GM13976 (cell line): ENCODE measurements around the gene FHDC1.

Experiments
- DNase-seq: peaks from one replicate; pipeline ENCODE4 v3.0.0; 2012; ENCODE audit warnings: low spot score
- CTCF ChIP-seq: IDR thresholded peaks from 2 replicates; pipeline ENCODE4 v1.5.1; 2012; ENCODE audit warnings: borderline replicate concordance, mild to moderate bottlenecking; ENCODE audit not compliant: insufficient read depth; ENCODE audit errors: extremely low read depth, missing control alignments, control extremely low read depth
- in situ Hi-C: fragments of 300-500 bp; cut with MboI; formaldehyde crosslinking; loops from one replicate; pipeline ENCODE4 v1.12.0; 2022; ENCODE audit warnings: low sequenced_read_pairs, mixed read lengths, inconsistent platforms; ENCODE audit not compliant: unreplicated experiment

FHDC1 gene

DNA sequence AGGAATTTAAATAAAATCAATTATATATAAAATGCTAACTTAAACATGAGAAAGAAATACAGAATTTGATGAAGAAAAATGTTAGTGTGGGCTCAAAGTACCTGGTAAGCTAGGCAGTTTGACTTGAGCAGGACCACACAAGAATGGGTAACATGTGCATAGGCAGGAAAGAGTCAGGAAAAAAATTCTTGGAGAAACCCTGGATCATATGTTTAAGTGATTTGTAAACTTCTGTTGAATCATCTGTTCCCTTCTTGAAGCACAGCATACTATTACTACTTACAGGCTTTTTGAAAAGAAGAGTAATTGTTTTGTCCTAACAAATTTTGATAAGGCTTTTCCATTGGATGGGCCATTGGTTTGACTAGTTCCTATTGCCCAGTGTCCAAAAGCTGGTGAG is 37.5 kb upstream of the FHDC1 start:
- DNase-seq: no peak
- in situ Hi-C loops: no loop called here
- no peak for TF ChIP-seq CTCF

DNA sequence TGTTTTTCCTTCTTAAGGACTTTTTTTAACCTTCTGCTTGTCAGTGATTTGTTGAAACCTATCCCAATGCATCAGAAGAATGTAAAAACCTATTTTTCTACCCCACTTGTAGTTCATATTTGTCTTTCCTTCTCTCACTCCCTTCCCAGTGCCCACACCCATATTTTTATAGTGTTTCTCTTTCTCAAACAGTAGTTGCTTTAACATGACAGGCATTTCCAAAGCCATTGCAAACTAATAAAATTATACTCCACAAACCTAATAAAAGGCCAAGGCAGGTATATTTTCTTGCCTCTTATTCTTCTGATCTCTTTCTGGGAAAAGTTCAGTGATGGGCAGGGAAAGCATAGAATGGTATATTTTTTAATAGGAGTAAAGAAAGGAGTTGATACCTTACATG is 35.7 kb upstream of the FHDC1 start:
- DNase-seq: no peak
- TF ChIP-seq CTCF: no peak
- in situ Hi-C loops: no loop called here

DNA sequence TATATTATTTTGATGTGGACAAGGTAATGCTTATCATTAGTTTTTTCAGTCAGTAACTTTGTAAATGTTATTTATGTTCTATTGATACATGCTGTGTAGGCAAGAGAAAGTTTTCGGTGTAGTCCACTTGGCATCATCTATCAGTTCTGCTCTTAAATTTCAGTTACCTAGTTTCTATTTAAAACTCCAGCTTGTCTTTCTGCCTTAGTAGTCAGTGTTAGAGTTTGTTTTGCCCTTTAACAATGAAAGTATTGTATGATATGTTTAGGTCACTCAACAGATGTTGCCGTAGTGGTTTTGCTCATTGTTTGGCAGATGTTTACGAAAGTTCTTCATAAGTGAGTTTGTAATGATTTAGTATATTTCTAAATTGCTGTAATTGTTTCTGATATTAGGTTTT is 34.9 kb upstream of the FHDC1 start:
- DNase-seq: no peak
- no peak for TF ChIP-seq CTCF
- in situ Hi-C loops: no loop called here

DNA sequence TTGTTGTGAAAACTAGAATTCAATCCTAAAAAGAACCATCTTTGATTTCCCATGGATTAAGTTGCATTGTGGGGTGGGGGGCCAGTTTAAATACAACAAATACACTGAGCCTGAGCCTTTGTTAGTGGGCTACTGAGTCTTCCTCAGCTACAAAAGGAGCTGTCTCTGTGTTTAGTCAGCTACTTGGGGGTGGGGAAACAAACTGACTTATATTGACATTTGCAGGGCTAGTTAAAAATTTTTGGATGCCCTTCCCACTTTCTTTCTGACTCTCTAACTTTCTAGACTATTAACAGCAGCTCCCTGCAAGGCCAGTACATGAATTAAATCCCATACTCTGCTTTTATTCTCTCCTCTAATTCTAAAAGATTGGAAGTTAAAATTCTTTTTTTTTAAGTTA is 32.5 kb upstream of the FHDC1 start:
- no peak for DNase-seq
- no peak for TF ChIP-seq CTCF
- in situ Hi-C loops: no loop called here

GRCh38 chr4:152909901-152910300 is 26.2 kb upstream of the FHDC1 start:
- TF ChIP-seq CTCF: no peak
- DNase-seq: no peak
- in situ Hi-C loops: no loop called here

GRCh38 chr4:152910521-152910920 is 25.6 kb upstream of the FHDC1 start:
- TF ChIP-seq CTCF: no peak
- in situ Hi-C loops: no loop called here
- no peak for DNase-seq
